Measurements from ENCODE around the gene DHRSX. TPM values are rescaled to one million over a fixed set of nuclear protein-coding genes. Genes with fewer than 3 reads are reported as not detected.
"Not testable (repeated sequence)": the region's sequence is repeated elsewhere in the genome, so short reads cannot be mapped to it uniquely, and the experiment has no call there.

DHRSX gene
- total and polyA plus RNA-seq, 7 experiments from 2014 or later: 15.0 to 26.2 (median 17.6) TPM

- H3K9me3 Mint-ChIP-seq; H3K27me3 Mint-ChIP-seq; H3K27ac ChIP-seq (ENCODE audit: low read depth, low read length); H3K4me3 ChIP-seq (ENCODE audit: low read length); H3K4me1 ChIP-seq (ENCODE audit: control insufficient read depth in 2 of 2, insufficient read depth in 2 of 2, low read length in 2 of 2); H3K27ac Mint-ChIP-seq; H3K36me3 ChIP-seq (ENCODE audit: control insufficient read depth in 2 of 3, insufficient read depth in 3 of 3, low read length in 3 of 3); CTCF ChIA-PET; DNase-seq; POLR2A ChIA-PET; H3K9me3 ChIP-seq (ENCODE audit: control insufficient read depth in 2 of 3, low read length in 3 of 3); intact Hi-C loops (cut with micrococcal nuclease); H3K27me3 ChIP-seq (ENCODE audit: control insufficient read depth in 2 of 2, insufficient read depth in 2 of 2, low read length in 2 of 2); H3K4me3 Mint-ChIP-seq; ATAC-seq: not testable (repeated sequence)
- Mint-ChIP-seq H3K4me1 (peaks cover 0 to 21% (median 13%) of the 10 kb centered on the region in 7 donors), H3K36me3 (peaks cover 3 to 39% (median 23%) of the 10 kb centered on the region in 5 donors)
Measured at GRCh38 chrX:2471126-2471525, 29.6 kb downstream of the DHRSX start.

DNA sequence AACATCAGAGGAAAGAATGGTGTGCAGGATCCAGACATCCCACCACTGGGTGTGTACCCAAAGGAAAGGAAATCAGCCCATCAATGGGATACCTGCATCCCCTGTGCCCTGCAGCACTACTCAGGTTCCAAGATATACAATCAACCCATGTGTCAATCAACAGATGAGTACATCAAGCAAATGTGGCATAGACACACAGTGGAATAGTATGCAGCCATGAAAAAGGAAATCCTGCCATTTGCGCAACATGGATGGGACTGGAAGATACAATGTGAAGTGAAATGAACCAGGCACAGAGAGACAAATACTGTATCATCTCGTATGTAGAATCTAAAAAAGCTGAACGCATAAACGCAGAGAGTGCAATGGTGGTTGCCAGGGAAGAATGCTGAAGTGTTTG is 30.9 kb downstream of the DHRSX start:
- POLR2A ChIA-PET; H3K4me3 Mint-ChIP-seq; intact Hi-C loops (cut with micrococcal nuclease); ATAC-seq; H3K9me3 ChIP-seq (ENCODE audit: control insufficient read depth in 2 of 3, low read length in 3 of 3); H3K36me3 ChIP-seq (ENCODE audit: control insufficient read depth in 2 of 3, insufficient read depth in 3 of 3, low read length in 3 of 3); H3K27me3 ChIP-seq (ENCODE audit: control insufficient read depth in 2 of 2, insufficient read depth in 2 of 2, low read length in 2 of 2); H3K4me3 ChIP-seq (ENCODE audit: low read length); H3K27ac ChIP-seq (ENCODE audit: low read depth, low read length); H3K9me3 Mint-ChIP-seq; DNase-seq; CTCF ChIA-PET; H3K27me3 Mint-ChIP-seq; H3K4me1 ChIP-seq (ENCODE audit: control insufficient read depth in 2 of 2, insufficient read depth in 2 of 2, low read length in 2 of 2); H3K27ac Mint-ChIP-seq: not testable (repeated sequence)
- Mint-ChIP-seq H3K36me3 (peaks cover 3 to 38% (median 18%) of the 10 kb centered on the region in 5 donors), H3K4me1 (peaks cover 0 to 22% (median 5%) of the 10 kb centered on the region in 7 donors)

GRCh38 chrX:2469196-2469685 is 31.5 kb downstream of the DHRSX start:
- DNase-seq (no peak), ATAC-seq (no peak)
- H3K27me3 ChIP-seq (ENCODE audit: control insufficient read depth in 2 of 2, insufficient read depth in 2 of 2, low read length in 2 of 2): no peaks in the 10 kb centered on the region
- CTCF ChIA-PET: no interaction called here
- no peaks in the 10 kb centered on the region for H3K9me3 ChIP-seq (ENCODE audit: control insufficient read depth in 2 of 3, low read length in 3 of 3)
- H3K4me1 Mint-ChIP-seq: peaks cover 0 to 27% (median 5%) of the 10 kb centered on the region in 7 donors
- no peaks in the 10 kb centered on the region for H3K36me3 ChIP-seq (ENCODE audit: control insufficient read depth in 2 of 3, insufficient read depth in 3 of 3, low read length in 3 of 3)
- no peaks in the 10 kb centered on the region for H3K27me3 Mint-ChIP-seq
- no peak overlapping the region for H3K4me3 Mint-ChIP-seq
- POLR2A ChIA-PET: no interaction called here
- H3K4me1 ChIP-seq (ENCODE audit: control insufficient read depth in 2 of 2, insufficient read depth in 2 of 2, low read length in 2 of 2): no peaks in the 10 kb centered on the region
- H3K4me3 ChIP-seq (ENCODE audit: low read length): no peak overlapping the region
- peaks cover 3 to 38% (median 18%) of the 10 kb centered on the region in 5 donors for H3K36me3 Mint-ChIP-seq
- no peak overlapping the region for H3K27ac Mint-ChIP-seq
- no peak overlapping the region for H3K27ac ChIP-seq (ENCODE audit: low read depth, low read length)
- peaks cover 0 to 6% (median 0%) of the 10 kb centered on the region in 11 donors for H3K9me3 Mint-ChIP-seq
- intact Hi-C loops (cut with micrococcal nuclease): no loop called here

DNA sequence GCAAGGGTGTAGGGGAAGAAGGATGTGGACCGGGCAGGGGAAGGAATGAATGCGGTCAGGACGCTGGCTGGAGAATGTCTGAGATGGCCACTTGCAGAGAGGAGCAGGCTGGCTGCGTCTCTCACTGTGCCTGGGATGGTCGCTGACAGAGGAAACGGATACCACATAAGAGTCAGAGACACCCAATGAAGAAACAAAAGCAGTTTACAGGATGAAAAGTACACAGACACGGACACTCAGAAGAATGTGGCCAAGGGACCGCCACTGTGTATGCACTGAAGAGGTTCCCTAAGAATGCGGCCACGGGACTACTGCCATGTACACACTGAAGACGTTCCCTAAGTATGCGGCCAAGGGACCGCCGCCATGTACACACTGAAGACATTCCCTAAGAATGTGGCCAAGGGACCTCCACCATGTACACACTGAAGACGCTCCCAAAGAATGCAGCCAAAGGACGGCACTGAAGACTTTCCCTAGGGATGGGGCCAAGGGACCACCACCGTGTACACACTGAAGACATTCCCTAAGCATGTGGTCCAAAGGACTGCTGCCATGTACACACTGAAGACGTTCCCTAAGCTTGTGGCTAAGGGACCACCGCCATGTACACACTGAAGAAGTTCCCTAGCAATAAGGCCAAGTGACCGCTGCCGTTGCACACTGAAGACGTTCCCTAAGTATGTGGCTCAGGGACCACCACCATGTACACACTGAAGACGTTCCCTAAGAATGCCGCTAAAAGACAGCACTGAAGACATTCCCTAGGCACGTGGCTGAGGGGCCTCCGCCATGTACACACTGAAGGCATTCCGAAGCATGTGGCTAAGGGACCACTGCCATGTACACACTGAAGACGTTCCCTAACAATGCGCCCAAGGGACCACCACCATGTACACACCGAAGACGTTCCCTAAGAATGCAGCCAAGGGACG is 32.2 kb downstream of the DHRSX start:
- H3K9me3 Mint-ChIP-seq: peaks cover 0 to 6% (median 0%) of the 10 kb centered on the region in 11 donors
- no peak for DNase-seq
- no peaks in the 10 kb centered on the region for H3K4me1 ChIP-seq (ENCODE audit: control insufficient read depth in 2 of 2, insufficient read depth in 2 of 2, low read length in 2 of 2)
- H3K27me3 ChIP-seq (ENCODE audit: control insufficient read depth in 2 of 2, insufficient read depth in 2 of 2, low read length in 2 of 2): no peaks in the 10 kb centered on the region
- no peaks in the 10 kb centered on the region for H3K27me3 Mint-ChIP-seq
- POLR2A ChIA-PET: no interaction called here
- no peaks in the 10 kb centered on the region for H3K36me3 ChIP-seq (ENCODE audit: control insufficient read depth in 2 of 3, insufficient read depth in 3 of 3, low read length in 3 of 3)
- peaks cover 0 to 28% (median 6%) of the 10 kb centered on the region in 7 donors for H3K4me1 Mint-ChIP-seq
- H3K9me3 ChIP-seq (ENCODE audit: control insufficient read depth in 2 of 3, low read length in 3 of 3): no peaks in the 10 kb centered on the region
- ATAC-seq: no peak
- no peak overlapping the region for H3K4me3 ChIP-seq (ENCODE audit: low read length)
- no peak overlapping the region for H3K4me3 Mint-ChIP-seq
- H3K27ac ChIP-seq (ENCODE audit: low read depth, low read length): no peak overlapping the region
- intact Hi-C loops (cut with micrococcal nuclease): no loop called here
- CTCF ChIA-PET: no interaction called here
- H3K36me3 Mint-ChIP-seq: peaks cover under 1 to 34% (median 18%) of the 10 kb centered on the region in 5 donors
- no peak overlapping the region for H3K27ac Mint-ChIP-seq

DNA sequence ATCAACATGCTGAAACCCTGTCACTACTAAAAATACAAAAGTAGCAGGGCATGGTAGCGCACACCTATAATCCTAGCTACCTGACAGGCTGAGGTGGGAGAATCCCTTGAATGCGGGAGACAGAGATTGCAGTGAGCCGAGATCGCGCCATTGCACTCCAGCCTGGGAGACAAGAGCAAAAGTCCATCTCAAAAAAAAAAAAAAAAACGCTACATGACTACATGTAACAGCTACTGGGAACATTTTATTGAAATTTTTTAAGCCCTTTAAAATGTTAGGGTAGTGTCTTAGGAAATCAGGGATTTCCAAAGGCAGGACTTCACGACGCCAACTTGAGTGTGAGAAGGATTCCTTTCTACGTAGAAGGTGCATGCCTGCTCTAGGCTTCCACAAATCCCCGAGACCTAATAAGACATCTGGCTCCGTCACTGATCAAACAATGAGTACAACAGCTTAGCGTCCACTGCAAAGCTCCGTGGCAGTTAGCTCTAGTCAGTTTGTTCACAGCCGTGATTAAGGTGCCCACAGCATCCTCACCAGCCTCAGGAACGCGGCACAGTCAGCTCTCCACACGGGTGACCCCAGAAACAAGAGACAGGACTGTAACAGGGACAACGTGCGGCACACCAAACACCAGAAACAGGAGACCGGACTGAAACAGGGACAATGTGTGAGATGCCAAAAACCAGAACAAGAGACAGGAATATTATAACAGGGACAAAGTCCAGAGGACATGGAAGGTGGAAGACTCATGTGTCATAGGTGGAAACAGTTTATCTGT is 33.7 kb downstream of the DHRSX start:
- ChIA-PET CTCF (no interaction called here), POLR2A (no interaction called here)
- H3K4me3 ChIP-seq (ENCODE audit: low read length): no peak overlapping the region
- DNase-seq: no peak
- H3K4me1 ChIP-seq (ENCODE audit: control insufficient read depth in 2 of 2, insufficient read depth in 2 of 2, low read length in 2 of 2): no peaks in the 10 kb centered on the region
- no peak overlapping the region for H3K27ac ChIP-seq (ENCODE audit: low read depth, low read length)
- H3K9me3 Mint-ChIP-seq: peaks cover 0 to 6% (median 0%) of the 10 kb centered on the region in 11 donors
- H3K36me3 Mint-ChIP-seq: peaks cover 0 to 30% (median 15%) of the 10 kb centered on the region in 5 donors
- intact Hi-C loops (cut with micrococcal nuclease): no loop called here
- no peak for ATAC-seq
- H3K27me3 Mint-ChIP-seq: no peaks in the 10 kb centered on the region
- H3K4me1 Mint-ChIP-seq: peaks cover 0 to 32% (median 11%) of the 10 kb centered on the region in 7 donors
- H3K27me3 ChIP-seq (ENCODE audit: control insufficient read depth in 2 of 2, insufficient read depth in 2 of 2, low read length in 2 of 2): no peaks in the 10 kb centered on the region
- H3K4me3 Mint-ChIP-seq: no peak overlapping the region
- no peaks in the 10 kb centered on the region for H3K9me3 ChIP-seq (ENCODE audit: control insufficient read depth in 2 of 3, low read length in 3 of 3)
- no peak overlapping the region for H3K27ac Mint-ChIP-seq
- no peaks in the 10 kb centered on the region for H3K36me3 ChIP-seq (ENCODE audit: control insufficient read depth in 2 of 3, insufficient read depth in 3 of 3, low read length in 3 of 3)

DNA sequence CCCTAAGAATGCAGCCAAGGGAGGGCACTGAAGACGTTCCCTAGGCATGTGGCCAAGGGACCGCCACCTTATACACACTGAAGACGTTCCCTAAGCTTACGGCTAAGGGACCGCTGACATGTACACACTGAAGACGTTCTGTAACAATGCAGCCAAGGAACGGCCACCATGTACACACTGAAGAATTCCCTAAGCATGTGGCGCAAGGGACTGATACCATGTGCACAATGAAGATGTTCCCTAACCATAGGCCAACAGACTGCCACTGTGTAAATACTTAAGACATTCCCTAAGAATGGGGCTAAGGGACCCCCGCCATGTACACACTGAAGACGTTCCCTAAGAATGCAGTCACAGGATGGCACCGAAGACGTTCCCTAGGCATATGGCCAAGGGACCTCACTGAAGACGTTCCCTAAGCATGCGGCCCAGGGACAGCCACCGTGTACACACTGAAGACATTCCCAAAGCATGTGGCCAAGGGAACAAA is 36.1 kb downstream of the DHRSX start:
- POLR2A ChIA-PET: no interaction called here
- Mint-ChIP-seq H3K27me3 (no peaks in the 10 kb centered on the region), H3K9me3 (peaks cover 0 to 4% (median 0%) of the 10 kb centered on the region in 11 donors)

More for the DNA sequence above, 36.1 kb downstream of the DHRSX start:
- Histone ChIP-seq H3K4me3 (ENCODE audit: low read length) (no peak overlapping the region), H3K9me3 (ENCODE audit: control insufficient read depth in 2 of 3, low read length in 3 of 3) (no peaks in the 10 kb centered on the region), H3K27ac (ENCODE audit: low read depth, low read length) (no peak overlapping the region), H3K4me1 (ENCODE audit: control insufficient read depth in 2 of 2, insufficient read depth in 2 of 2, low read length in 2 of 2) (no peaks in the 10 kb centered on the region), H3K36me3 (ENCODE audit: control insufficient read depth in 2 of 3, insufficient read depth in 3 of 3, low read length in 3 of 3) (no peaks in the 10 kb centered on the region), H3K27me3 (ENCODE audit: control insufficient read depth in 2 of 2, insufficient read depth in 2 of 2, low read length in 2 of 2) (no peaks in the 10 kb centered on the region)
- H3K27ac Mint-ChIP-seq: no peak overlapping the region
- CTCF ChIA-PET: no interaction called here
- H3K4me3 Mint-ChIP-seq: no peak overlapping the region
- peaks cover 0 to 26% (median 11%) of the 10 kb centered on the region in 5 donors for H3K36me3 Mint-ChIP-seq
- ATAC-seq (no peak), DNase-seq (no peak)
- intact Hi-C loops (cut with micrococcal nuclease): no loop called here
- H3K4me1 Mint-ChIP-seq: peaks cover 0 to 37% (median 11%) of the 10 kb centered on the region in 7 donors

All from naive thymus-derived CD4-positive, alpha-beta T cell (primary cell).